ENCODE measurements around the gene RRM2. TPM values are rescaled to one million over a fixed set of nuclear protein-coding genes. Genes with fewer than 3 reads are reported as not detected.

Gene RRM2
- 14.1 TPM for total RNA-seq

DNA sequence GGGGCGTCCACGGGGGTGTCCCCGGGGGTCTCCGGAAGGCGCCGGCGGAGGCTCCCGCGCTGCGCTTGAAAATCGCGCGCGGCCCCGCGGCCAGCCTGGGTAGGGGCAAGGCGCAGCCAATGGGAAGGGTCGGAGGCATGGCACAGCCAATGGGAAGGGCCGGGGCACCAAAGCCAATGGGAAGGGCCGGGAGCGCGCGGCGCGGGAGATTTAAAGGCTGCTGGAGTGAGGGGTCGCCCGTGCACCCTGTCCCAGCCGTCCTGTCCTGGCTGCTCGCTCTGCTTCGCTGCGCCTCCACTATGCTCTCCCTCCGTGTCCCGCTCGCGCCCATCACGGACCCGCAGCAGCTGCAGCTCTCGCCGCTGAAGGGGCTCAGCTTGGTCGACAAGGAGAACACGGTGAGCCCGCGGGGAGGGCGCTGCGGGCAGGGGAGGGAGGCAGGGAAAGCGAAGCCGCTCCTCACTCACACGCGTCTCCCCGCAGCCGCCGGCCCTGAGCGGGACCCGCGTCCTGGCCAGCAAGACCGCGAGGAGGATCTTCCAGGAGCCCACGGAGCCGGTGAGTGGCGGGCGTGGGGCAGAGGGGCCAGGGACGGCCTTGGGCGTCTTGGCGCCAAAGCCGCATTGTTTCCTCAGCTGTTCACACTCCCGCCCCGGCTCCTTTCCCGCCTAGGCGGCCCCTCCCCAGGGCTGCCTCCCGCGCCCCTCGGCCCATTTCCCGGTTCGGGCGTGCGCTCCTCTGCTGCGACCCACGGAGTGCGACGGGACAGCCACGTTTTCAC is at the start of gene RRM2:
Gene RRM2 (plus strand): TSS at position 240 of the 781 bp plus-strand sequence. CDS start 60 bp downstream, at position 300.

DNA sequence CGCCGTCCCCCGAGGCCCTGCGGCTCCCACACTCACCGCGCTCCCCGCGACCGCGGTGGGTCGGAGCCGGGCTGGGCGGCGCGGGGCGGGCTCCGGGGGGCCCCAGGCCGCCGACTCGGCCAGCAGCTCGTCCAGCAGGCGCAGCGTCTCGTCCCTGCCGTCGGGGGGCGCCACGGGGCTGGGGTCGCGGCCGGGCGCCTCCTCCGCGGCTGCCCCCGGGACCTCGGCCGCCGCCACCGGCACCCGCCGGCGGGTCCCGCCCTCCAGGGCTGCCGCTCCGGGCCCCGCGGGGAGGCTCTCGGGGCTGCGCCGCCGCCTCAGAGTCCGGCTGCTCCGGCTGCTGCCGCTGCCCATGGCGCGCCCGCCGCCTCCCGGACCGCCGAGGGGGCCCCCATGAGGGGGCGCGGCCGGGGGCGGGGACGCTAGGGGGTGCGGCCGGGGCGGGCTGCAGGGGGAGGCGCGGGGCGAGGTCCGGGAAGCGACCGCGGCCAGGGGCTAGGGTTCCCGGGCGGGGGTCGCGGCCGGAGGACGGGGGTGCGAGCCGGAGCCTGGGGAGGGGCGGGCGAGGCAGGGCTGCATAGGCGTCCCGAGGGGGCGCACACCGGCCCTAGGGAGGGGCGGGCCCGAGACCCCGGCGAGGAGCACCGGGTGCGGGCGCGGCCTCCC is 42.5 kb upstream of the RRM2 start, which contains the start of gene CYS1:
Gene CYS1 (minus strand): TSS at position 542 of the 666 bp plus-strand sequence. CDS start 188 bp downstream, at position 354.

Small RNA genes within 50 kb of the gene (small RNA-seq; reads per million reads assigned to genes)
- gene RF00410 = not detected
- gene RF00568 = not detected

Other genes starting within 250 kb of the RRM2 start
- 10.6 TPM for gene GRHL1, start 171.0 kb upstream of the RRM2 start, total RNA-seq
- 11.1 TPM for gene KLF11, start 79.2 kb upstream of the RRM2 start, total RNA-seq
- 1.2 TPM for gene CYS1, start 42.3 kb upstream of the RRM2 start, total RNA-seq
- 42.4 TPM for gene HPCAL1, start 180.2 kb downstream of the RRM2 start, total RNA-seq

Data from diencephalon (tissue), 1 donor.